ENCODE measurements around the gene USH2A. TPM values are rescaled to one million over a fixed set of nuclear protein-coding genes. Genes with fewer than 3 reads are reported as not detected.

Gene USH2A
- total RNA-seq, 1 donor from 2014 or later: not detected

DNA sequence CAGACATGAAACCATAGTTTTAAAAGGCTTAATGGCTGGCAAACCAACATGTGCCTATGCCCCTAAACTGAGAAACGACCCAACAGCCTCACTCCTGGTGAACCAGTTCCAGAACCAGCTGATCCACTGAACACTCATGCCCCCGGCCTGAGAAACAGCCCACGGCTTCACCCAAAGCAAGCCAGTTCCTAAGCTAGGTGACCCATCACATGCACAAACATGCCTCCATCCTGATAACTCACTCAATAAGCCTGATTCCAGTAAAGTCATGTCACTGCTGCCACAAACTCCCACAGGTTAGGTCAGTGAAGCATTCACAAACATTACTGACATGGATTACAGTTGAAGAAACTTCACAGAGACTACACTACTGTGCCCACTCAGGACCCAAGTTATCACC lies 161.6 kb downstream of the USH2A start:
- TF ChIP-seq, protein P1, sequence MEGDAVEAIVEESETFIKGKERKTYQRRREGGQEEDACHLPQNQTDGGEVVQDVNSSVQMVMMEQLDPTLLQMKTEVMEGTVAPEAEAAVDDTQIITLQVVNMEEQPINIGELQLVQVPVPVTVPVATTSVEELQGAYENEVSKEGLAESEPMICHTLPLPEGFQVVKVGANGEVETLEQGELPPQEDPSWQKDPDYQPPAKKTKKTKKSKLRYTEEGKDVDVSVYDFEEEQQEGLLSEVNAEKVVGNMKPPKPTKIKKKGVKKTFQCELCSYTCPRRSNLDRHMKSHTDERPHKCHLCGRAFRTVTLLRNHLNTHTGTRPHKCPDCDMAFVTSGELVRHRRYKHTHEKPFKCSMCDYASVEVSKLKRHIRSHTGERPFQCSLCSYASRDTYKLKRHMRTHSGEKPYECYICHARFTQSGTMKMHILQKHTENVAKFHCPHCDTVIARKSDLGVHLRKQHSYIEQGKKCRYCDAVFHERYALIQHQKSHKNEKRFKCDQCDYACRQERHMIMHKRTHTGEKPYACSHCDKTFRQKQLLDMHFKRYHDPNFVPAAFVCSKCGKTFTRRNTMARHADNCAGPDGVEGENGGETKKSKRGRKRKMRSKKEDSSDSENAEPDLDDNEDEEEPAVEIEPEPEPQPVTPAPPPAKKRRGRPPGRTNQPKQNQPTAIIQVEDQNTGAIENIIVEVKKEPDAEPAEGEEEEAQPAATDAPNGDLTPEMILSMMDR (conservative IDR thresholded peaks at IDR 0.05; ENCODE audit: low read depth, low read length): no peak
- no peak overlapping the region for H3K4me3 ChIP-seq (ENCODE audit: low read depth, low read length)
- DNase-seq (ENCODE audit: low read depth): no peak

- TF ChIP-seq, protein P1 (conservative IDR thresholded peaks at IDR 0.05; ENCODE audit: low read depth, low read length): no peak
- no peak for DNase-seq (ENCODE audit: low read depth)
These were observed 164.4 kb downstream of the USH2A start for GRCh38 chr1:216258856-216259255.

DNA sequence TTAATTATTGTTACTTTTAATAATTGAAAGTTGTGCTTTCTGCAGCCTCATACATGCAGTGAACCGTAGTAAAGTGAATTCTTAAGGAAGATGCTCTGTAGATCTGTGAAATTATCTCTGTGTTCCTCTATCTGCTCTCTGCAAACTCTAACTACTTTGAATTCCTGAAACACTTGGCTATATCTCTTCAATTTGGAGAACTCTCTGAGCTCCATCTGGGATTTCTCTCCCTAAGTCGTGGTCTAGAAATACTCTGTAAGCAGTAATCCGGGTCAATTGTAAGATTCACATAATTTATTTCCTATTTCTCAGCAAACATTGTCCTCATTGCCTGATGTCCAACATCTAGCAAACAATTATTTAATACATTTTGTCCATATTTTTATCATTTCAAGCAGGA lies 164.9 kb downstream of the USH2A start:
- no peak overlapping the region for H3K4me3 ChIP-seq (ENCODE audit: low read depth, low read length)
- TF ChIP-seq, protein P1 (conservative IDR thresholded peaks at IDR 0.05; ENCODE audit: low read depth, low read length): no peak
- no peak for DNase-seq (ENCODE audit: low read depth)

More at GRCh38 chr1:216258856-216259255, 164.4 kb downstream of the USH2A start:
- no peak overlapping the region for H3K4me3 ChIP-seq (ENCODE audit: low read depth, low read length)

GRCh38 chr1:216250861-216251260 lies 172.4 kb downstream of the USH2A start:
- DNase-seq (ENCODE audit: low read depth): no peak
- TF ChIP-seq, protein P1 (conservative IDR thresholded peaks at IDR 0.05; ENCODE audit: low read depth, low read length): no peak
- H3K4me3 ChIP-seq (ENCODE audit: low read depth, low read length): no peak overlapping the region

DNA sequence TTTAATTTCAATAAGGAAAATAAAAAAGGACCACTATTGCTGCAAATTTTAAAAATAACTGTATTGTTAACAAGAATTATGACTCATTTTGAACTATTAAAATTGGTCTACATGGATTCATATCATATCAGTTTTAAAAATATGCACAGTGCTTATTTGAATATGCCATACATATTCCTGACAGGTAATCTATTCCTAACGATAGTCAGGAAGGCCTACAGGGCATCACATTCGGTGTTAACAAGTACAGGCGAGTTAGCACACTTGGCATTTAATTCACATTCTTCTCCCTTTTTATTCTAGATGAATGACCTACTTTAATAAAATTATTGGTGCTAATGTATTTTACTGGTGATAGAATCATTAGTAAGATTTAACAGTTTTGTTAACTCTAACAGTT lies 174.6 kb downstream of the USH2A start:
- TF ChIP-seq, protein P1 (conservative IDR thresholded peaks at IDR 0.05; ENCODE audit: low read depth, low read length): no peak
- H3K4me3 ChIP-seq (ENCODE audit: low read depth, low read length): no peak overlapping the region
- no peak for DNase-seq (ENCODE audit: low read depth)

- DNase-seq (ENCODE audit: low read depth): no peak
- H3K4me3 ChIP-seq (ENCODE audit: low read depth, low read length): no peak overlapping the region
- TF ChIP-seq, protein P1 (conservative IDR thresholded peaks at IDR 0.05; ENCODE audit: low read depth, low read length): no peak
These were observed 175.3 kb downstream of the USH2A start for GRCh38 chr1:216247937-216248336.

DNA sequence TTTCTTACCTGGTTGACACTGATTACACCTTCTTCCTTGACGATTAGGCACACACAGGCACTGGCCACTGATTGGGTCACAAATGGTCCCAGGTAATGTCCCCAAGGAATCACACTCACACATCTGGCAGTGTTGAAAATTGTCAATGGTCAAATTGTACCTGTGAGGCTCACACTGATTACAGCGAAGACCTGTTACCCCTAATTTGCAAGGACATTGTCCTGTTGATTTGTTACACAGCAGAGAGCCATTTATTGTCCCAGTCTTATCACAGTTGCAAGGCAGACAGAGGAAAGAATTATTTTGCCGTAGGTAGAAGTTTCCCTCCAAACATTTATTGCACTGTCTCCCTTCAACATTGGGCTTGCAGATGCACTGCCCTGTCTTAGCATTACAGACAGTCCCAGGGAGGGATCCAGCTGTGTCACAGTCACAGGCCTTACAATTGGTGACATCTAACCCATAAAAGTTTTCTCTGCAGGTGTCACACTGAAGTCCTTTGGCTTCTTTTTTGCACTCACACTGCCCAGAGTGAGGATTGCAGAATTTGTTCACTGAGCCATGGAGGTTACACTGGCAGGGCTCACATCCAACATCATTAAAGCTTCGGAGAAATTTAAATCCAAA lies 176.6 kb downstream of the USH2A start:
- no peak for DNase-seq (ENCODE audit: low read depth)
- H3K4me3 ChIP-seq (ENCODE audit: low read depth, low read length): no peak overlapping the region
- TF ChIP-seq, protein P1 (conservative IDR thresholded peaks at IDR 0.05; ENCODE audit: low read depth, low read length): no peak

Data from epithelial cell of proximal tubule (primary cell).